HG02852 (cell line): Measurements from ENCODE around the gene ZNF710.

Source experiments
- ATAC-seq: cut with Tn5 transposase; IDR thresholded peaks from one replicate; pipeline ENCODE4 v1.9.1; 2021; ENCODE audit warnings: mild to moderate bottlenecking, moderate library complexity; ENCODE audit not compliant: unreplicated experiment

ZNF710 gene

GRCh38 chr15:90076716-90077115 lies 75.6 kb downstream of the ZNF710 start:
- no peak for ATAC-seq

GRCh38 chr15:90078965-90079364 lies 77.8 kb downstream of the ZNF710 start:
- no peak for ATAC-seq

GRCh38 chr15:90079619-90080457 lies 78.7 kb downstream of the ZNF710 start:
- ATAC-seq, result no peak

GRCh38 chr15:90080458-90080755 lies 79.3 kb downstream of the ZNF710 start:
- no peak for ATAC-seq

GRCh38 chr15:90080818-90081393 lies 79.8 kb downstream of the ZNF710 start:
- ATAC-seq, result no peak

GRCh38 chr15:90082140-90082715 lies 81.1 kb downstream of the ZNF710 start:
- ATAC-seq, result no peak

- ATAC-seq, result no peak
Measured at GRCh38 chr15:90083419-90083818, 82.3 kb downstream of the ZNF710 start.

- ATAC-seq, result no peak
Measured at GRCh38 chr15:90083954-90084607, 83.0 kb downstream of the ZNF710 start.

GRCh38 chr15:90084876-90085423 lies 83.8 kb downstream of the ZNF710 start:
- ATAC-seq, result no peak

GRCh38 chr15:90085565-90085964 lies 84.4 kb downstream of the ZNF710 start:
- no peak for ATAC-seq

GRCh38 chr15:90086868-90087268 lies 85.7 kb downstream of the ZNF710 start:
- no peak for ATAC-seq

- no peak for ATAC-seq
Measured at GRCh38 chr15:90087454-90088154, 86.5 kb downstream of the ZNF710 start.

- no peak for ATAC-seq
Measured at GRCh38 chr15:90090226-90090848, 89.2 kb downstream of the ZNF710 start.

- no peak for ATAC-seq
Measured at GRCh38 chr15:90091156-90091931, 90.2 kb downstream of the ZNF710 start.

- ATAC-seq, result no peak
Measured at GRCh38 chr15:90095521-90095959, 94.4 kb downstream of the ZNF710 start.

- peak; percentile 53 for ATAC-seq
Measured at GRCh38 chr15:90097475-90097874, 96.4 kb downstream of the ZNF710 start.

- ATAC-seq, result no peak
Measured at GRCh38 chr15:90099072-90099867, 98.1 kb downstream of the ZNF710 start.

- no peak for ATAC-seq
Measured at GRCh38 chr15:90099868-90100831, 99.0 kb downstream of the ZNF710 start.
